Spleen (tissue), 11 donors: ENCODE data around the gene H1-8. TPM values are rescaled to one million over a fixed set of nuclear protein-coding genes. Genes with fewer than 3 reads are reported as not detected.

Source experiments
- DNase-seq: peaks from one replicate; pipeline ENCODE4 v3.0.0-alpha.2; 2020
- H3K27ac ChIP-seq, 8 donors: fragments of 200-600 bp; sonication (generic) in 7 of 8; 1 replicate in 4 of 8; 2 replicates in 4 of 8; pipeline versions ENCODE4 v1.5.0 to v1.8.0; 2016 to 2021; ENCODE audit warnings: inconsistent platforms in 4 of 8, mild to moderate bottlenecking in 4 of 8, moderate library complexity in 1 of 8
- H3K27me3 ChIP-seq, 7 donors: fragments of 200-600 bp; sonication (generic) in 6 of 7; replicated peaks in 1 of 7; 1 replicate in 4 of 7; 2 replicates in 3 of 7; pipeline versions ENCODE4 v1.5.0 to v1.8.0; 2016 to 2021; ENCODE audit warnings: inconsistent platforms in 3 of 7, mild to moderate bottlenecking in 1 of 7
- H3K36me3 ChIP-seq, 6 donors: fragments of 200-600 bp; sonication (generic) in 5 of 6; 1 replicate in 4 of 6; 2 replicates in 2 of 6; pipeline versions ENCODE4 v1.5.0 to v1.8.0; 2016 to 2021; ENCODE audit warnings: inconsistent platforms in 2 of 6
- H3K4me1 ChIP-seq, 6 donors: fragments of 200-600 bp; sonication (generic) in 5 of 6; 1 replicate in 3 of 6; 2 replicates in 3 of 6; pipeline versions ENCODE4 v1.5.0 to v1.8.0; 2016 to 2021; ENCODE audit warnings: inconsistent platforms in 3 of 6
- H3K4me3 ChIP-seq, 8 donors: fragments of 200-600 bp; sonication (generic) in 7 of 8; 1 replicate in 4 of 8; 2 replicates in 4 of 8; pipeline versions ENCODE4 v1.5.0 to v1.8.0; 2016 to 2021; ENCODE audit warnings: inconsistent platforms in 4 of 8, mild to moderate bottlenecking in 4 of 8, moderate library complexity in 2 of 8
- H3K9me3 ChIP-seq, 8 donors: fragments of 200-600 bp; sonication (generic) in 7 of 8; 1 replicate in 4 of 8; 2 replicates in 4 of 8; pipeline versions ENCODE4 v1.5.0 to v1.8.0; 2016 to 2021; ENCODE audit warnings: inconsistent platforms in 4 of 8
- POLR2A ChIP-seq, 3 donors: fragments of 450-650 bp; IDR thresholded peaks; one replicate each; pipeline ENCODE4 v1.5.1; 2017; ENCODE audit warnings: antibody characterized with exemption in 3 of 3, mild to moderate bottlenecking in 1 of 3
- POLR2AphosphoS5 ChIP-seq, 3 donors: sonication (generic); formaldehyde crosslinking; IDR thresholded peaks; one replicate each; pipeline ENCODE4 v1.5.1; 2017; ENCODE audit warnings: antibody characterized with exemption in 3 of 3
- WGBS, 5 donors: extraction: QIAGEN DNeasy Blood & Tissue Kit in 3 of 5; methylation state at CpG; one replicate each; pipeline versions ENCODE4 v1.1.5 to v1.1.7; 2013 to 2018; 5-methylcytosine and 5-hydroxymethylcytosine counted together
- intact Hi-C: fragments of 100-400 bp; cut with DNase I; formaldehyde crosslinking; loops from one replicate; pipeline ENCODE4 v1.15.0; 2023; ENCODE audit warnings: low total_unique reads
- polyA plus RNA-seq, 3 donors: library from polyadenylated mRNA; stranded (reverse); fragments of 200-250 nt; gene quantifications; one replicate each; pipeline ENCODE4 v1.2.1, GENCODE V29; 2013
- total RNA-seq, 7 donors: library from RNA; depleted of rRNA in 3 of 7; stranded (reverse); fragments of >200 nt in 3 of 7; fragmentation: NEBNext Ultra II Directional in 4 of 7; extraction: Animal tissue kit (Norgen Biotek cat#: 25700) in 4 of 7; gene quantifications; one replicate each; pipeline versions ENCODE4 v1.1.0 to v1.2.1, GENCODE V29; 2016 to 2021
- TF ChIP-seq, protein P1 (sequence below), 11 experiments: fragments of 200-600 bp in 7 of 11; fragments of 450-650 bp in 4 of 11; sonication (generic) in 4 of 11; IDR thresholded peaks in 8 of 11; conservative IDR thresholded peaks in 3 of 11; 1 replicate in 7 of 11; 2 replicates in 4 of 11; pipeline versions ENCODE4 v1.4.0 to v1.8.0; 2016 to 2021; ENCODE audit warnings: antibody characterized with exemption in 11 of 11, inconsistent platforms in 4 of 11, mild to moderate bottlenecking in 1 of 11
- donor health status: healthy with polysubstance abuse.
- donor health status: DM: no; HTN: no; CAD: no; lungs with moderate emphysema.
- donor health status: DM: no; HTN: no; CAD: no.
- donor health status: Bipolar disorder and iron deficiency.
- donor health status: healthy.
- donor health status: DM: no; HTN: no; CAD: no.
- donor health status: DM: yes; HTN: yes; CAD: no.

H1-8 gene
- total and polyA plus RNA-seq, 10 donors: not detected

GRCh38 chr3:129585949-129586657, 43.1 kb downstream of the H1-8 start:
- Histone ChIP-seq H3K36me3 (peaks cover 0 to 83% (median 11%) of the 10 kb centered on the region in 6 donors), H3K27ac (peak overlapping the region in 1 of 8 donors; percentile 89), H3K27me3 (no peaks in the 10 kb centered on the region), H3K4me3 (no peak overlapping the region), H3K4me1 (peaks cover 0 to 80% (median 33%) of the 10 kb centered on the region in 6 donors), H3K9me3 (no peaks in the 10 kb centered on the region)
- intact Hi-C loops: no loop called here
- 93 to 96% (median 94%) methylated on average over 15 to 27 of the region's 27 CpGs for WGBS, 5 donors
- TF ChIP-seq, protein P1, sequence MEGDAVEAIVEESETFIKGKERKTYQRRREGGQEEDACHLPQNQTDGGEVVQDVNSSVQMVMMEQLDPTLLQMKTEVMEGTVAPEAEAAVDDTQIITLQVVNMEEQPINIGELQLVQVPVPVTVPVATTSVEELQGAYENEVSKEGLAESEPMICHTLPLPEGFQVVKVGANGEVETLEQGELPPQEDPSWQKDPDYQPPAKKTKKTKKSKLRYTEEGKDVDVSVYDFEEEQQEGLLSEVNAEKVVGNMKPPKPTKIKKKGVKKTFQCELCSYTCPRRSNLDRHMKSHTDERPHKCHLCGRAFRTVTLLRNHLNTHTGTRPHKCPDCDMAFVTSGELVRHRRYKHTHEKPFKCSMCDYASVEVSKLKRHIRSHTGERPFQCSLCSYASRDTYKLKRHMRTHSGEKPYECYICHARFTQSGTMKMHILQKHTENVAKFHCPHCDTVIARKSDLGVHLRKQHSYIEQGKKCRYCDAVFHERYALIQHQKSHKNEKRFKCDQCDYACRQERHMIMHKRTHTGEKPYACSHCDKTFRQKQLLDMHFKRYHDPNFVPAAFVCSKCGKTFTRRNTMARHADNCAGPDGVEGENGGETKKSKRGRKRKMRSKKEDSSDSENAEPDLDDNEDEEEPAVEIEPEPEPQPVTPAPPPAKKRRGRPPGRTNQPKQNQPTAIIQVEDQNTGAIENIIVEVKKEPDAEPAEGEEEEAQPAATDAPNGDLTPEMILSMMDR (IDR thresholded peaks at IDR 0.05 in 8 of 11, conservative IDR thresholded peaks at IDR 0.05 in 3 of 11): no peak
- TF ChIP-seq POLR2A (IDR thresholded peaks at IDR 0.05) (no peak), POLR2AphosphoS5 (IDR thresholded peaks at IDR 0.05) (peak in 2 of 3 donors; percentile 26 to 51)
- DNase-seq: no peak

DNA sequence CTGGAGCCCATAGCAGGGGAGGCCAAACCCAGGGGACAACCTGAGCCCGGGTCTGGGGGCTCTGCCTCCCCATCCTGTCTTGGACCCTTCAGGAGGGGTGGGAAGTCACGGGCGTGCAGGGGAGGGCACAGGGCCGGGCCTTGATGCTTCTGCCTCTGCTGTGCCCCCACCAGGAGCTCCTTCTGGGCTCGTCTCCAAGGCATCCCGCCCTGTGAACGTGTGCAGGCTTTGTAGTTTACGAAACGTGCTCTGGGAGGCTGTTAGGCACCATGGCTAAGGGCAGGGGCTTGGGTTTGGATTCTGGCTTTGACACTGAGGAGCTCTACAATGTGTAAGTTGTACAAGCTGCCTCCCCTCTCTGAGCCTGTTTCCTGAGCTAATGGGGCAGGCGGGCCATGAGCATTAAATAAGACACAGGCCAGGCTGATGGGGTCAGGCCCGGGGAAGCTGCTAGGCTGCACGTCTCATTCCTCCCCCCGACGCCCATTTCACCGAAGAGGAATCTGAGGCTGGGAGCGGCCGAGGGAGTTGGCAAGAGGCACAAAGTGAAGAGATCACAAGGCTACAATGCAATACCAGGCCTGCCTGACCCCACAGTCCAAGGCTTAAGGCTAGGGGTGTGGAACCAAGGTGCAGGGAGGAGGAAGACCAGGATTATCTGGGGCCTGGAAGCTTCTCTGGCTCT, 43.9 kb downstream of the H1-8 start:
- H3K9me3 ChIP-seq: no peaks in the 10 kb centered on the region
- no peak for DNase-seq
- H3K27me3 ChIP-seq: no peaks in the 10 kb centered on the region
- peaks cover 0 to 75% (median 11%) of the 10 kb centered on the region in 6 donors for H3K36me3 ChIP-seq
- intact Hi-C loops: no loop called here
- peaks cover 3 to 88% (median 41%) of the 10 kb centered on the region in 6 donors for H3K4me1 ChIP-seq
- WGBS, 5 donors: 61 to 82% (median 79%) methylated on average over 10 to 17 of the region's 17 CpGs
- TF ChIP-seq POLR2AphosphoS5 (IDR thresholded peaks at IDR 0.05): peak; percentile 27 to 43 (median 32)
- TF ChIP-seq, protein P1 (IDR thresholded peaks at IDR 0.05 in 8 of 11, conservative IDR thresholded peaks at IDR 0.05 in 3 of 11): no peak
- peak overlapping the region in 7 of 8 donors; percentile 31 to 89 (median 42) for H3K27ac ChIP-seq
- H3K4me3 ChIP-seq: no peak overlapping the region

GRCh38 chr3:129587566-129588210, 44.7 kb downstream of the H1-8 start:
- Histone ChIP-seq H3K27ac (peak overlapping the region in 7 of 8 donors; percentile 31 to 89 (median 42)), H3K4me3 (no peak overlapping the region), H3K4me1 (peaks cover 9 to 89% (median 47%) of the 10 kb centered on the region in 6 donors), H3K27me3 (no peaks in the 10 kb centered on the region), H3K9me3 (no peaks in the 10 kb centered on the region), H3K36me3 (peaks cover 0 to 67% (median 11%) of the 10 kb centered on the region in 6 donors)
- TF ChIP-seq, protein P1 (IDR thresholded peaks at IDR 0.05 in 8 of 11, conservative IDR thresholded peaks at IDR 0.05 in 3 of 11): no peak
- TF ChIP-seq POLR2A (IDR thresholded peaks at IDR 0.05) (no peak), POLR2AphosphoS5 (IDR thresholded peaks at IDR 0.05) (no peak)
- intact Hi-C loops: no loop called here
- 78 to 87% (median 78%) methylated on average over 9 to 10 of the region's 10 CpGs for WGBS, 5 donors
- no peak for DNase-seq
